Measurements from ENCODE around the gene LGMN. TPM values are rescaled to one million over a fixed set of nuclear protein-coding genes. Genes with fewer than 3 reads are reported as not detected.
A peak's percentile ranks its signal among the peaks of the same experiment; 100 is the strongest.

The LGMN gene
- total and polyA plus RNA-seq, 2 of the 13 experiments (the other 11 are each of a cell fraction or from before 2014, with no cell fraction given) = 28.9 to 76.4 TPM

DNA sequence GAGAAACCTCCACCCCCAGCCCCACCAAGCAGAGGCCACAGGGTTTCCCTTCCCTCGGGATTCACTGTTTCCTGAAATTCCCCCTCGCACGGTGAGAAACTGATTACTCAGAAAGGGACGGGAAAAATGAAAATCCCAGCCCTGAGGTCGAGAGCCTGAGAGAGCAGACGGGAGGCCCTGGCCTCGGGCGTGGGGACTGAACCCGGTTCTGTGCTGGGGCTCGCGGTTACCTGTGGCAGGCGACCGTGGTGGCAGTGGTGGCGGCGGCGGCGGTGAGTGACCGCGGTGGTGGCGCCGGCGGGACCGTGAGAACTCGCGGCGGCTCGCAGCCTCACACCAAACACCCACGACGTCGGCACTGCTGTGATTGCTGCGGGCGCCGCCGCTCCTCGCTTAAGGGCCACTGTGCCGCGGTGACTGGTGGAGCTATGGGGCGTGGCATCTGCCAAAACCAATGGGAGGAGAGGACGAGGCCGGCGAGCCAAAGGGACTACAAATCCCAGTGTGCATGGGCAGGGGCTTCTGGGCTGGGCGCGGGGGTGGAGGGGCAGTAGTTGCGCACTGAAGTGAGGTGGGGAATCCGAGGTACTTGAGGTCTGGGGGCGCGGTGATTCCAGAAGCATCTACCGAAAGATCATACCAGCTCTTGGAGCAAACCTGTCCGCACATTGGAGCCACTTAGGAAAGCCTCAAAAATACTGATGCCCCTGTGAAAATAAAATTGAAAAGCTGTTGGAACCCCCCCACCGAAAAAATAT is at the start of gene LGMN (continued):
- TF ChIP-seq KAT7 (CRISPR knock-in tag; IDR thresholded peaks at IDR 0.05; ENCODE audit: borderline replicate concordance) (peak; percentile 89; the same call in 1 of the 2 replicates), ARNT (IDR thresholded peaks at IDR 0.05) (no peak), TBX2 (CRISPR knock-in tag; IDR thresholded peaks at IDR 0.05; ENCODE audit: borderline replicate concordance) (peak; percentile 93), ZNF354B (CRISPR knock-in tag; IDR thresholded peaks at IDR 0.05) (no peak), U2AF2 (IDR thresholded peaks at IDR 0.05; ENCODE audit: low read depth, low read length) (no peak), ZBTB38 (CRISPR knock-in tag; IDR thresholded peaks at IDR 0.05) (peak; percentile 81; the same call in 1 of the 2 replicates), RFX5 (IDR thresholded peaks at IDR 0.05; ENCODE audit: low read depth, low read length) (peak; percentile 25; the same call in 1 of the 2 replicates), KIAA2018 (CRISPR knock-in tag; IDR thresholded peaks at IDR 0.05; ENCODE audit: borderline replicate concordance) (no peak), ZNF660 (CRISPR knock-in tag; IDR thresholded peaks at IDR 0.05; ENCODE audit: borderline replicate concordance, low read depth) (no peak), ZNF788 (CRISPR knock-in tag; IDR thresholded peaks at IDR 0.05; ENCODE audit: borderline replicate concordance) (peak; percentile 91; the same call in 1 of the 2 replicates)
- TF ChIP-seq, protein P1, sequence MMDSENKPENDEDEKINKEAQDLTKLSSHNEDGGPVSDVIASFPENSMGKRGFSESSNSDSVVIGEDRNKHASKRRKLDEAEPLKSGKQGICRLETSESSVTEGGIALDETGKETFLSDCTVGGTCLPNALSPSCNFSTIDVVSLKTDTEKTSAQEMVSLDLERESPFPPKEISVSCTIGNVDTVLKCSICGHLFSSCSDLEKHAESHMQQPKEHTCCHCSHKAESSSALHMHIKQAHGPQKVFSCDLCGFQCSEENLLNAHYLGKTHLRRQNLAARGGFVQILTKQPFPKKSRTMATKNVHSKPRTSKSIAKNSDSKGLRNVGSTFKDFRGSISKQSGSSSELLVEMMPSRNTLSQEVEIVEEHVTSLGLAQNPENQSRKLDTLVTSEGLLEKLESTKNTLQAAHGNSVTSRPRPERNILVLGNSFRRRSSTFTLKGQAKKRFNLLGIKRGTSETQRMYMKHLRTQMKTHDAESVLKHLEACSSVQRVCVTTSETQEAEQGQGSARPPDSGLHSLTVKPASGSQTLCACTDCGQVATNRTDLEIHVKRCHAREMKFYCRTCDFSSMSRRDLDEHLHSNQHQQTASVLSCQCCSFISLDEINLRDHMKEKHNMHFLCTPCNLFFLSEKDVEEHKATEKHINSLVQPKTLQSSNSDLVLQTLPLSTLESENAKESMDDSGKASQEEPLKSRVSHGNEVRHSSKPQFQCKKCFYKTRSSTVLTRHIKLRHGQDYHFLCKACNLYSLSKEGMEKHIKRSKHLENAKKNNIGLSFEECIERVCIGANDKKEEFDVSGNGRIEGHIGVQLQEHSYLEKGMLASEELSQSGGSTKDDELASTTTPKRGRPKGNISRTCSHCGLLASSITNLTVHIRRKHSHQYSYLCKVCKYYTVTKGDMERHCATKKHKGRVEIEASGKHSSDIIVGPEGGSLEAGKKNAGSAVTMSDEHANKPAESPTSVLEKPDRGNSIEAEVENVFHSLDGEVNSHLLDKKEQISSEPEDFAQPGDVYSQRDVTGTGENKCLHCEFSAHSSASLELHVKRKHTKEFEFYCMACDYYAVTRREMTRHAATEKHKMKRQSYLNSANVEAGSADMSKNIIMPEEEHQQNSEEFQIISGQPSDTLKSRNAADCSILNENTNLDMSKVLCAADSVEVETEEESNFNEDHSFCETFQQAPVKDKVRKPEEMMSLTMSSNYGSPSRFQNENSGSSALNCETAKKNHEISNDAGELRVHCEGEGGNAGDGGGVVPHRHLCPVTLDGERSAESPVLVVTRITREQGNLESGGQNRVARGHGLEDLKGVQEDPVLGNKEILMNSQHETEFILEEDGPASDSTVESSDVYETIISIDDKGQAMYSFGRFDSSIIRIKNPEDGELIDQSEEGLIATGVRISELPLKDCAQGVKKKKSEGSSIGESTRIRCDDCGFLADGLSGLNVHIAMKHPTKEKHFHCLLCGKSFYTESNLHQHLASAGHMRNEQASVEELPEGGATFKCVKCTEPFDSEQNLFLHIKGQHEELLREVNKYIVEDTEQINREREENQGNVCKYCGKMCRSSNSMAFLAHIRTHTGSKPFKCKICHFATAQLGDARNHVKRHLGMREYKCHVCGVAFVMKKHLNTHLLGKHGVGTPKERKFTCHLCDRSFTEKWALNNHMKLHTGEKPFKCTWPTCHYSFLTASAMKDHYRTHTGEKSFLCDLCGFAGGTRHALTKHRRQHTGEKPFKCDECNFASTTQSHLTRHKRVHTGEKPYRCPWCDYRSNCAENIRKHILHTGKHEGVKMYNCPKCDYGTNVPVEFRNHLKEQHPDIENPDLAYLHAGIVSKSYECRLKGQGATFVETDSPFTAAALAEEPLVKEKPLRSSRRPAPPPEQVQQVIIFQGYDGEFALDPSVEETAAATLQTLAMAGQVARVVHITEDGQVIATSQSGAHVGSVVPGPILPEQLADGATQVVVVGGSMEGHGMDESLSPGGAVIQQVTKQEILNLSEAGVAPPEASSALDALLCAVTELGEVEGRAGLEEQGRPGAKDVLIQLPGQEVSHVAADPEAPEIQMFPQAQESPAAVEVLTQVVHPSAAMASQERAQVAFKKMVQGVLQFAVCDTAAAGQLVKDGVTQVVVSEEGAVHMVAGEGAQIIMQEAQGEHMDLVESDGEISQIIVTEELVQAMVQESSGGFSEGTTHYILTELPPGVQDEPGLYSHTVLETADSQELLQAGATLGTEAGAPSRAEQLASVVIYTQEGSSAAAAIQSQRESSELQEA (CRISPR knock-in tag; IDR thresholded peaks at IDR 0.05; ENCODE audit: not compliant biosample characterization) = peak; percentile 88
